ENCODE measurements around the gene RTF2. TPM values are rescaled to one million over a fixed set of nuclear protein-coding genes. Genes with fewer than 3 reads are reported as not detected.

RTF2 gene
- total and polyA plus RNA-seq, 2 of the 13 experiments (the other 11 are each of a cell fraction or from before 2014, with no cell fraction given), result 81.8 to 142 TPM

GRCh38 chr20:56469077-56469449, 636 bp downstream of the RTF2 start:
- Histone ChIP-seq H3K4me3 (replicated peaks in 1 of 3; ENCODE audit: insufficient read depth in 1 of 3, low read depth in 2 of 3, low read length in 3 of 3) (peak overlapping the region; percentile 90 to 97 (median 96)), H3K4me1 (ENCODE audit: insufficient read depth, low read length) (peaks cover 29% of the 10 kb centered on the region), H4K20me1 (ENCODE audit: insufficient read depth, low read length) (no peaks in the 10 kb centered on the region), H3K9me3 (ENCODE audit: low read length) (no peaks in the 10 kb centered on the region), H3K79me2 (ENCODE audit: insufficient read depth, low read length) (peaks cover 22% of the 10 kb centered on the region), H3K36me3 (replicated peaks in 1 of 2; ENCODE audit: control insufficient read depth in 1 of 2, insufficient read depth in 2 of 2, low read length in 2 of 2) (peaks cover 7 to 18% of the 10 kb centered on the region in 2 experiments; a peak in 4 of 5 replicates), H2AFZ (ENCODE audit: low read length) (peak overlapping the region; percentile 46), H3K27ac (ENCODE audit: extremely low read length, insufficient read depth, low read length) (peak overlapping the region; percentile 53), H3K4me2 (ENCODE audit: low read depth, low read length) (peak overlapping the region; percentile 97), H3K9ac (ENCODE audit: insufficient read depth, low read depth, low read length) (peak overlapping the region; percentile 85), H3K27me3 (ENCODE audit: control insufficient read depth in 1 of 2, insufficient read depth in 2 of 2, low read length in 2 of 2) (no peaks in the 10 kb centered on the region; a peak in 2 of 5 replicates)
- DNase-seq (ENCODE audit: low spot score), result no peak
- ATAC-seq, result no peak
- TF ChIP-seq ZNF512B (CRISPR knock-in tag; IDR thresholded peaks at IDR 0.05; ENCODE audit: borderline replicate concordance) (no peak), CC2D1A (CRISPR knock-in tag; IDR thresholded peaks at IDR 0.05) (0 out of 2 replicates have a peak, but pooled peaks have one; percentile 6), NBN (conservative IDR thresholded peaks at IDR 0.05) (no peak), KDM5A (IDR thresholded peaks at IDR 0.05; ENCODE audit: borderline replicate concordance, low read length) (peak; percentile 7; the same call in 1 of the 2 replicates), GPBP1L1 (CRISPR knock-in tag; IDR thresholded peaks at IDR 0.05) (no peak), ZNF510 (CRISPR knock-in tag; IDR thresholded peaks at IDR 0.05; ENCODE audit: low read depth) (no peak), ARID2 (CRISPR knock-in tag; IDR thresholded peaks at IDR 0.05; ENCODE audit: borderline replicate concordance) (0 out of 2 replicates have a peak, but pooled peaks have one; percentile 10), ZNF329 (CRISPR knock-in tag; IDR thresholded peaks at IDR 0.05; ENCODE audit: low read depth) (no peak)
- intact Hi-C loops (cut with micrococcal nuclease; ENCODE audit: unreplicated experiment), result loop anchor here (2.0 kb wide), 1 partner anchor 76 kb away; the partner anchor contains the start of genes AURKA and CSTF1
- in situ Hi-C loops (cut with HindIII; ENCODE audit: extremely low pct_ligation_motif_present, low pct_unique_long_range_greater_than_20kb), result no loop called here
- CTCF ChIA-PET (ENCODE audit: low intra/inter-chr PET ratio, low total read pairs), result no interaction called here
- FAIRE-seq, result no peak
- 8% methylated on average over 8 of the region's 8 CpGs for WGBS (ENCODE audit: low lambda C conversion rate)
- BruUV-seq (replicated peaks), result TSS peak; percentile 80
- POLR2A ChIA-PET, result interaction anchor here (1.7 kb wide), 2 partner anchors 57 to 77 kb away, joined by 9 to 11 read pairs; partner anchors contain the start of genes AURKA, CASS4 and CSTF1
